ENCODE measurements around the gene CDRT15.
A peak's percentile ranks its signal among the peaks of the same experiment; 100 is the strongest.
"Not testable (repeated sequence)": the region's sequence is repeated elsewhere in the genome, so short reads cannot be mapped to it uniquely, and the experiment has no call there.

The CDRT15 gene

GRCh38 chr17:14261406-14261805, 24.7 kb upstream of the CDRT15 start:
- no peak for DNase-seq (ENCODE audit: low read depth)
- H3K4me3 ChIP-seq (ENCODE audit: low read depth, low read length) = no peak overlapping the region
- TF ChIP-seq CTCF (conservative IDR thresholded peaks at IDR 0.05; ENCODE audit: low read depth, low read length) = no peak

DNA sequence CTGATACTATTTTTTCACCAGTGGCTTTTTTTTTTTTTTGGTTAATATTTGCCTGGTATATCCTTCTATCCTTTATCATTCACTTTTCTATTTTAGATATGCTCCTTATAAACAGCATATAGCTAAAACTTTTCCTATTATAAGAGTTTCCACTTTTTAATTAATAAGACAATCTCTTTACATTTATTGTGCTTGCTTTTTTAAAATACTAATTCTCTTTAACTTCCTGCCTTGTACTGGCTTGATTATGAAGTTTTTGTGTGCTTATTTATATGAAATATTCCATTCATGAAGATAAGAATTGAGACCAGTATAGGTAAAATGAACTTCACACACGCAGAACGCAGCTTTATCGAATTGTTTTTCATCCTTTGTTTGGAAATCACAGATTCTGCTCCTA, 9.0 kb upstream of the CDRT15 start:
- H3K4me3 ChIP-seq (ENCODE audit: low read depth, low read length) = no peak overlapping the region
- TF ChIP-seq CTCF (conservative IDR thresholded peaks at IDR 0.05; ENCODE audit: low read depth, low read length) = no peak
- no peak for DNase-seq (ENCODE audit: low read depth)

GRCh38 chr17:14245002-14245401, 8.3 kb upstream of the CDRT15 start:
- H3K4me3 ChIP-seq (ENCODE audit: low read depth, low read length) = no peak overlapping the region
- no peak for DNase-seq (ENCODE audit: low read depth)
- TF ChIP-seq CTCF (conservative IDR thresholded peaks at IDR 0.05; ENCODE audit: low read depth, low read length) = no peak

- H3K4me3 ChIP-seq (ENCODE audit: low read depth, low read length); DNase-seq (ENCODE audit: low read depth): not testable (repeated sequence)
Observed at GRCh38 chr17:14239271-14239670, 2.6 kb upstream of the CDRT15 start.

DNA sequence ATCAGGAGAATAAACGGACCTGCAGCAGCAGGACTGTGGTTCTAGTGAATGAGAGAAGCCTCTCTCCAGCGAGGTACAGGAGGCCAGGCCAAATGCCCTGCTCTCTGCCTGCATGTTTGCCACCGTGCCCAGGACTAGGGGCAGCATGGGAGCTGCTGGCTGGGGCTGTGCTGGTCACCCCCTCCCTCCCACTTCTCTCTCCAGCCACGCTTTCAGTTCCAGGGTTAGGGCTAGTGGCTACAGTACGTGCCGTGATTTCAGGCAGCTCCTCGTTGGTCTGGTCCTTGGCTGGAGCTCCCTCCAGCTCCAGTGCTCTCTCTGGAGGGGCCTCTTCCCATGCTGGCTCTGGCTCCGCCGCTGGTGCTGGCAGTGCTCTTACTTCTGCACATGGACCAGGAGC, 630 bp downstream of the CDRT15 start:
- H3K4me3 ChIP-seq (ENCODE audit: low read depth, low read length); DNase-seq (ENCODE audit: low read depth): not testable (repeated sequence)

- DNase-seq (ENCODE audit: low read depth); H3K4me3 ChIP-seq (ENCODE audit: low read depth, low read length): not testable (repeated sequence)
Observed at GRCh38 chr17:14235047-14235446, 1.6 kb downstream of the CDRT15 start.

DNA sequence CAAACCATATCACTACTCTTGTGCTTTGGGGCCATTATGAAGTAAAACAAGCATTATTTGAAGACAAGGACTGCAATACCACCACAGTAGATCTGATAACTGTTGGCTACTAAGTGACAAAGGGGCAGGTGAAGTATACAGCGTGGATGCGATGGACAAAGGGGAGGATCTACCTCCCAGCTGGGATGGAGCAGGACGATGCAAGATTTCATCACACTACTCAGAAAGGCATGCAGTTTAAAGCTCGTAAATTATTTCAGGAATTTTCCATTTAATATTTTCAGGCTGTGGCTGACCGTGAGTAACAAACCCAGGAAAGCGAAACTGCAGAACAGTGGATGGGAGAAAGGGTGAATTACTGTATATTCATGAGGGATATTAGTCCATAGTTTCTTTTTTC, 5.5 kb downstream of the CDRT15 start:
- H3K4me3 ChIP-seq (ENCODE audit: low read depth, low read length) = not testable (repeated sequence)
- DNase-seq (ENCODE audit: low read depth) = peak; percentile 31

DNA sequence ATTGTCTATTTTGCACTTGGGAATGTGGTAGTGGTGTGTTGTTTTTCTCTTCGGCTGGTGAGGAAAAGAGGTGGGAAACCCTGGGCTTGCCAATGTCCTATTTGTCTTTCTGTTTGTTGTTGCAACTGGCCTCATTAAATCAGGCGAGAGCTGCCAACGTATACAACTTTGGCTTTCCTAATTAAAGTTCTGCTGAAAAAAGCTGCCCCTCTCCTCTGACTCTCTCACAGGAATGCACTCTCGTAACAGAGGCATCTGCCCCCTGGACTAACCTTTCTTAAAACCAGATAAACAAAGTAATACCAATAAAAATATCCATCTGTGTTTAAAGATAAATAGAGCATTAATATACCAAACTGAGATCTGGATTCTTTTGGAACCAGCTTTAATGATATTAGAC, 7.8 kb downstream of the CDRT15 start:
- peak; percentile 15 for DNase-seq (ENCODE audit: low read depth)
- no peak overlapping the region for H3K4me3 ChIP-seq (ENCODE audit: low read depth, low read length)
- TF ChIP-seq CTCF (conservative IDR thresholded peaks at IDR 0.05; ENCODE audit: low read depth, low read length) = no peak

- no peak for DNase-seq (ENCODE audit: low read depth)
- no peak for TF ChIP-seq CTCF (conservative IDR thresholded peaks at IDR 0.05; ENCODE audit: low read depth, low read length)
- H3K4me3 ChIP-seq (ENCODE audit: low read depth, low read length) = no peak overlapping the region
Observed at GRCh38 chr17:14227052-14227451, 9.6 kb downstream of the CDRT15 start.
